Loucy (cell line): ENCODE measurements around the gene LHX5.
A peak's percentile ranks its signal among the peaks of the same experiment; 100 is the strongest.

Experiments
- H2AFZ ChIP-seq: fragments of 200-600 bp; sonication (generic); 2 replicates; pipeline ENCODE4 v1.6.0; 2016; ENCODE audit warnings: antibody characterized with exemption, mild to moderate bottlenecking, low read length, moderate library complexity
- H3F3A ChIP-seq: fragments of 200-600 bp; 2 replicates; pipeline ENCODE4 v1.6.0; 2016; ENCODE audit warnings: antibody characterized with exemption, low read depth, mild to moderate bottlenecking
- H3K27me3 ChIP-seq: fragments of 200-600 bp; sonication (generic); 2 replicates; pipeline ENCODE4 v1.6.1; 2014; ENCODE audit warnings: low read length, mild to moderate bottlenecking; ENCODE audit not compliant: insufficient read depth, poor library complexity, severe bottlenecking
- H3K36me3 ChIP-seq: fragments of 200-600 bp; sonication (generic); 2 replicates; pipeline ENCODE4 v1.6.1; 2016; ENCODE audit warnings: low read length; ENCODE audit not compliant: insufficient read depth
- H3K4me1 ChIP-seq: fragments of 200-600 bp; sonication (generic); 2 replicates; pipeline ENCODE4 v1.5.1; 2014; ENCODE audit warnings: low read length, mild to moderate bottlenecking; ENCODE audit not compliant: insufficient read depth, poor library complexity, severe bottlenecking
- H3K4me2 ChIP-seq: fragments of 200-600 bp; sonication (generic); 2 replicates; pipeline ENCODE4 v1.6.0; 2014; ENCODE audit warnings: antibody characterized with exemption, low read length, low read depth, mild to moderate bottlenecking; ENCODE audit not compliant: poor library complexity, severe bottlenecking
- H3K4me3 ChIP-seq: fragments of 200-600 bp; sonication (generic); 2 replicates; pipeline ENCODE4 v1.5.1; 2014; ENCODE audit warnings: low read length, mild to moderate bottlenecking, mixed read lengths; ENCODE audit not compliant: poor library complexity, severe bottlenecking
- H3K79me2 ChIP-seq: fragments of 200-600 bp; sonication (generic); 2 replicates; pipeline ENCODE4 v1.6.1; 2014; ENCODE audit warnings: low read length; ENCODE audit not compliant: insufficient read depth
- H3K9ac ChIP-seq: fragments of 200-600 bp; sonication (generic); 2 replicates; pipeline ENCODE4 v1.6.0; 2014; ENCODE audit warnings: mild to moderate bottlenecking, low read depth, low read length, moderate library complexity; ENCODE audit not compliant: poor library complexity, severe bottlenecking
- H3K9me2 ChIP-seq: fragments of 200-600 bp; sonication (generic); replicated peaks from 2 replicates; pipeline ENCODE4 v1.6.1; 2016; ENCODE audit warnings: low read depth, low read length, mixed read lengths
- H3K9me3 ChIP-seq: fragments of 200-600 bp; sonication (generic); 2 replicates; pipeline ENCODE4 v1.6.1; 2014; ENCODE audit warnings: mild to moderate bottlenecking, antibody characterized with exemption, low read length, low read depth; ENCODE audit not compliant: insufficient read depth
- H4K20me1 ChIP-seq: fragments of 200-600 bp; sonication (generic); 2 replicates; pipeline ENCODE4 v1.6.0; 2014; ENCODE audit warnings: antibody characterized with exemption, low read length, mild to moderate bottlenecking; ENCODE audit not compliant: insufficient read depth, poor library complexity, severe bottlenecking
- CTCF ChIP-seq: fragments of 200-600 bp; sonication (generic); conservative IDR thresholded peaks from 2 replicates; pipeline ENCODE4 v1.5.1; 2014; ENCODE audit warnings: mild to moderate bottlenecking, antibody characterized with exemption, low read length
- EZH2phosphoT487 ChIP-seq: fragments of 200-600 bp; IDR thresholded peaks from 2 replicates; pipeline ENCODE4 v1.6.1; 2018; ENCODE audit warnings: antibody characterized with exemption, mild to moderate bottlenecking, moderate library complexity, borderline replicate concordance

Gene LHX5

GRCh38 chr12:113462117-113462774, 9.4 kb downstream of the LHX5 start:
- Histone ChIP-seq H3K9me3 (no peaks in the 10 kb centered on the region), H3K27me3 (no peaks in the 10 kb centered on the region), H3K9me2 (no peaks in the 10 kb centered on the region), H3K36me3 (no peaks in the 10 kb centered on the region), H2AFZ (0 out of 2 replicates have a peak overlapping the region, but pooled peaks have one; percentile 55), H3K4me3 (no peak overlapping the region), H4K20me1 (peaks cover 3% of the 10 kb centered on the region), H3K4me1 (no peaks in the 10 kb centered on the region), H3K9ac (no peak overlapping the region), H3K4me2 (no peak overlapping the region), H3K79me2 (no peaks in the 10 kb centered on the region), H3F3A (no peaks in the 10 kb centered on the region)
- TF ChIP-seq CTCF (peak; percentile 76), EZH2phosphoT487 (no peak)

- peaks cover 3% of the 10 kb centered on the region for H4K20me1 ChIP-seq
- TF ChIP-seq CTCF (peak; percentile 64), EZH2phosphoT487 (no peak)
- H3K79me2 ChIP-seq, result no peaks in the 10 kb centered on the region
- no peak overlapping the region for H3K9ac ChIP-seq
- no peaks in the 10 kb centered on the region for H3F3A ChIP-seq
- H3K9me2 ChIP-seq, result no peaks in the 10 kb centered on the region
- H3K4me3 ChIP-seq, result no peak overlapping the region
- H3K27me3 ChIP-seq, result no peaks in the 10 kb centered on the region
- H2AFZ ChIP-seq, result no peak overlapping the region
- H3K9me3 ChIP-seq, result no peaks in the 10 kb centered on the region
- no peaks in the 10 kb centered on the region for H3K36me3 ChIP-seq
- no peaks in the 10 kb centered on the region for H3K4me1 ChIP-seq
- H3K4me2 ChIP-seq, result no peak overlapping the region
Measured at GRCh38 chr12:113461666-113462065, 10.0 kb downstream of the LHX5 start.

- H4K20me1 ChIP-seq, result peaks cover 3% of the 10 kb centered on the region
- TF ChIP-seq EZH2phosphoT487, result no peak
- no peak for TF ChIP-seq CTCF
- no peak overlapping the region for H2AFZ ChIP-seq
- no peaks in the 10 kb centered on the region for H3K9me2 ChIP-seq
- no peaks in the 10 kb centered on the region for H3K9me3 ChIP-seq
- no peak overlapping the region for H3K9ac ChIP-seq
- no peaks in the 10 kb centered on the region for H3K79me2 ChIP-seq
- no peak overlapping the region for H3K4me3 ChIP-seq
- H3F3A ChIP-seq, result no peaks in the 10 kb centered on the region
- no peaks in the 10 kb centered on the region for H3K4me1 ChIP-seq
- no peaks in the 10 kb centered on the region for H3K27me3 ChIP-seq
- H3K36me3 ChIP-seq, result no peaks in the 10 kb centered on the region
- H3K4me2 ChIP-seq, result no peak overlapping the region
Measured at GRCh38 chr12:113459981-113460380, 11.7 kb downstream of the LHX5 start.
